Measurements from ENCODE around the gene HACD4.

GRCh38 chr9:21016701-21017491 is 14.5 kb downstream of the HACD4 start:
- TF ChIP-seq, protein P1, sequence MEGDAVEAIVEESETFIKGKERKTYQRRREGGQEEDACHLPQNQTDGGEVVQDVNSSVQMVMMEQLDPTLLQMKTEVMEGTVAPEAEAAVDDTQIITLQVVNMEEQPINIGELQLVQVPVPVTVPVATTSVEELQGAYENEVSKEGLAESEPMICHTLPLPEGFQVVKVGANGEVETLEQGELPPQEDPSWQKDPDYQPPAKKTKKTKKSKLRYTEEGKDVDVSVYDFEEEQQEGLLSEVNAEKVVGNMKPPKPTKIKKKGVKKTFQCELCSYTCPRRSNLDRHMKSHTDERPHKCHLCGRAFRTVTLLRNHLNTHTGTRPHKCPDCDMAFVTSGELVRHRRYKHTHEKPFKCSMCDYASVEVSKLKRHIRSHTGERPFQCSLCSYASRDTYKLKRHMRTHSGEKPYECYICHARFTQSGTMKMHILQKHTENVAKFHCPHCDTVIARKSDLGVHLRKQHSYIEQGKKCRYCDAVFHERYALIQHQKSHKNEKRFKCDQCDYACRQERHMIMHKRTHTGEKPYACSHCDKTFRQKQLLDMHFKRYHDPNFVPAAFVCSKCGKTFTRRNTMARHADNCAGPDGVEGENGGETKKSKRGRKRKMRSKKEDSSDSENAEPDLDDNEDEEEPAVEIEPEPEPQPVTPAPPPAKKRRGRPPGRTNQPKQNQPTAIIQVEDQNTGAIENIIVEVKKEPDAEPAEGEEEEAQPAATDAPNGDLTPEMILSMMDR (IDR thresholded peaks at IDR 0.05; ENCODE audit: low read length): no peak
- no peak for TF ChIP-seq EZH2 (IDR thresholded peaks at IDR 0.05; ENCODE audit: borderline replicate concordance, low read length)
